Measurements from ENCODE around the gene NFATC3. TPM values are rescaled to one million over a fixed set of nuclear protein-coding genes. Genes with fewer than 3 reads are reported as not detected.

Gene NFATC3
- total RNA-seq, 1 donor from 2014 or later = 51.8 TPM

DNA sequence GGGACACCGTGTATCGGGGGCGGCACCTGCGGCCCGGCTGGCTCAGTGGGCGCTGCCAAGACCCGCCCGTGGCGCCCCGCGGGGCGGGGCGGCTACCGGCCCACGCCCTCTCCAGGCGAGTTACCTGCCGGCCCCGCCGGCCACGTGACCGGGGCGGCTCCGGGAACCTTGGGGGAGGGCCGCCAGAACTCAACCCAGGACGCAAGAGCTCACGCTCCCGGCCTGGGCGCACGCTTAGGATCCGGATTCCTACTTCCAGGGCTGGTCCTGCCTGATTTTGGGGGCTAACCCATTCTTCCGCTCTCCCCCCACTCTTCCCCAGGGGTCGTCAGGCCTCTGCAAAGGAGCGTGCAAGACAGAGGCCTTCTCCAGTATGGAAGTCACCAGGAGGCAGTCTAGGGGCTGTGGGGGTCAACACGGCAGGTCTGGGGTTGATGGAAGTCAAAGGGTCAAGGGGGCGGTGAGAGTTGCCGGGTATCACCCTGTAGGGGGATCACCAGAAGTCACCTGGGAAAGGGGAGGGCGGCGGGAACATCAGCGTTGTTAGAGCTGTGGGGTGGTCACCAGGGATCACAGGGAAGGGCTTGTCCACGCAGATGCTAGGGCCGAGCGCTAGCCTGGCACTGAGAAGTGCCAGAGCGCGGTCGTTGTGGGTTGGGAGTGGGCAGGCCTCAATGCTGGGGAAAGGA is 151.1 kb downstream of the NFATC3 start:
- TF ChIP-seq, protein P1, sequence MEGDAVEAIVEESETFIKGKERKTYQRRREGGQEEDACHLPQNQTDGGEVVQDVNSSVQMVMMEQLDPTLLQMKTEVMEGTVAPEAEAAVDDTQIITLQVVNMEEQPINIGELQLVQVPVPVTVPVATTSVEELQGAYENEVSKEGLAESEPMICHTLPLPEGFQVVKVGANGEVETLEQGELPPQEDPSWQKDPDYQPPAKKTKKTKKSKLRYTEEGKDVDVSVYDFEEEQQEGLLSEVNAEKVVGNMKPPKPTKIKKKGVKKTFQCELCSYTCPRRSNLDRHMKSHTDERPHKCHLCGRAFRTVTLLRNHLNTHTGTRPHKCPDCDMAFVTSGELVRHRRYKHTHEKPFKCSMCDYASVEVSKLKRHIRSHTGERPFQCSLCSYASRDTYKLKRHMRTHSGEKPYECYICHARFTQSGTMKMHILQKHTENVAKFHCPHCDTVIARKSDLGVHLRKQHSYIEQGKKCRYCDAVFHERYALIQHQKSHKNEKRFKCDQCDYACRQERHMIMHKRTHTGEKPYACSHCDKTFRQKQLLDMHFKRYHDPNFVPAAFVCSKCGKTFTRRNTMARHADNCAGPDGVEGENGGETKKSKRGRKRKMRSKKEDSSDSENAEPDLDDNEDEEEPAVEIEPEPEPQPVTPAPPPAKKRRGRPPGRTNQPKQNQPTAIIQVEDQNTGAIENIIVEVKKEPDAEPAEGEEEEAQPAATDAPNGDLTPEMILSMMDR (IDR thresholded peaks at IDR 0.05; ENCODE audit: unreplicated experiment) = no peak
- H3K9me3 Mint-ChIP-seq = no peaks in the 10 kb centered on the region
- peak overlapping the region; percentile 98 for H3K27ac Mint-ChIP-seq
- H3K36me3 Mint-ChIP-seq = no peaks in the 10 kb centered on the region
- peak in 1 of 2 experiments; percentile 73 for DNase-seq (ENCODE audit: low spot score in 2 of 2, unreplicated experiment in 2 of 2)
- H3K4me1 Mint-ChIP-seq = peaks cover 34% of the 10 kb centered on the region
- H3K27me3 Mint-ChIP-seq (ENCODE audit: low read depth) = peaks cover 31% of the 10 kb centered on the region
- peak overlapping the region; percentile 78 for H3K4me3 Mint-ChIP-seq

DNA sequence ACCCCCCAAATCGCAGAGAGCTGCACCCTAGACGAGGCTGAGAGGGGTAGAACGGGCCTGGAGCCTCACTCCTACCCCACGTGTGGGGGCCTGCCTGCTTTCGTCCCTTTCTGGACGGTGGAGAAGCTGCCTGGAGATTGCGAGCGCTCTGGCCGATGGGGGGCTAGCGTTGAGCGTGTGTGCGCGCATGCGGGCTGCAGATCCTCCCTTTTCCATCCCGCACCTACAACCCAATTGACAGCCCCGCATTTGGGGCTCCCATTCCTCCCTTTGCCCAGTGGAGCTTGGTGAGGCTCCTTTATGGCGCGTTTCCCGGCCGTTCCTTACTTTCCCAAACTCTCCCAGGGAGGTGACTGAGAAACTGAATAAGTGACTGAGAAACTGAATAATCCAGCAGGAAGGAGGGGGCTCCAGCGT is 151.7 kb downstream of the NFATC3 start:
- Mint-ChIP-seq H3K4me3 (peak overlapping the region; percentile 78), H3K4me1 (peaks cover 34% of the 10 kb centered on the region), H3K27ac (peak overlapping the region; percentile 98), H3K27me3 (ENCODE audit: low read depth) (peaks cover 31% of the 10 kb centered on the region), H3K36me3 (no peaks in the 10 kb centered on the region), H3K9me3 (no peaks in the 10 kb centered on the region)
- TF ChIP-seq, protein P1 (IDR thresholded peaks at IDR 0.05; ENCODE audit: unreplicated experiment) = no peak
- peak in 1 of 2 experiments; percentile 60 for DNase-seq (ENCODE audit: low spot score in 2 of 2, unreplicated experiment in 2 of 2)

DNA sequence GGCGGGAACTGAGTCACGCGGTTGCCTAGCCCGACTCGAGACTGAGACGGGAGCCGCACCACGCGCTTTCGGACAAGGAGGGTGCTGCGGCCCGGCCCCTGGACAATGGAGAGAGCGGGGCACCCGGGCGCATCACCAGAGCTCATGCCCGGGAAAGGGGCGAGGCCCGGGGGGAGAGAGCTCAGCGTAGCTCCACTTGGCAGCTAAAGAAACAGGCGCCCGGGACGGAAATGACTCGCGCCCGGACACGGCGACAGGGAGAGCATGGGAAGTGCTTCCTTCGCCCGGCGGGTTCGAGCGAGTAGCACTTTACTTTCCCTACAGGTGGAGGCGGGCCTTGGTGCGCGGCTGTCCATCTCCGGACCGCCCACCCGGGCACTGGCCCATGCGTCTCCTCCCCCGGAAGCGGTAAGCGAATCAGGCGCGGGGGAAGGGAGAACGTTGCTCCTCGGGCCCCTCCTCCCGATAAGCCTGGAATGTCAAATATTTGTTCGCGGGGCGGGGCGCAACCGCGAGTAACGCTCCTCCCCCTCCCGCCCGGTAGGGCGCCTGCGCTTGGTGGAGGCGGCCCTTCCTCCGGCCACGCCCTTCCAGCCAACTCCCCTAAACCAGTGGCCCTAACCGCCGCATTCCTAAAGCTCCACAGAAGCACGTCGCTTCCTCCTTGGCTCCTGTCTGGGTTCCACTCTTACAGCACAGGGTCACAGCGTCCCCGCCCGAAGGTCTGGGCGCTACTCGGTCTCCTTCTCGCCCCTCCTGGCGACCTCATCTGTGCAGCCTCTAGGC is 152.3 kb downstream of the NFATC3 start:
- DNase-seq (ENCODE audit: low spot score in 2 of 2, unreplicated experiment in 2 of 2) = peak; percentile 96 to 99
- Mint-ChIP-seq H3K4me3 (peak overlapping the region; percentile 78), H3K4me1 (peaks cover 34% of the 10 kb centered on the region), H3K27me3 (ENCODE audit: low read depth) (peaks cover 31% of the 10 kb centered on the region), H3K9me3 (no peaks in the 10 kb centered on the region), H3K36me3 (no peaks in the 10 kb centered on the region), H3K27ac (peak overlapping the region; percentile 98)
- TF ChIP-seq, protein P1 (IDR thresholded peaks at IDR 0.05; ENCODE audit: unreplicated experiment) = no peak

DNA sequence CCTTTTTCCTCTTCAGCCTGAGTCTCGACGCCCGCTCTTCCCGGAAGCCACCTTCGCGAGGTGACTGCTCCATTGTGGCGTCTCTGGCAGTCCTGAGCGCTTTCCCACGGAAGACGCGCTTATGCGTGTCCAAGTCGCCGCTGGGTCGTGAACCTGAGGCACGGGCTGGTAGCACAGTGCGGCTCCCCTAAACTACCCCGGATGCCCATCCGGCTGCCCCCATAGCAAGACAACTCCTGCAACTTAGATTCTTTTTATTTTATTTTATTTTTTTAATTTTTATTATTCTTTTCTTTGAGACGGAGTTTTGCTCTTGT is 152.8 kb downstream of the NFATC3 start:
- Mint-ChIP-seq H3K9me3 (no peaks in the 10 kb centered on the region), H3K4me1 (peaks cover 34% of the 10 kb centered on the region), H3K4me3 (peak overlapping the region; percentile 78), H3K27ac (peak overlapping the region; percentile 98), H3K27me3 (ENCODE audit: low read depth) (peaks cover 31% of the 10 kb centered on the region), H3K36me3 (no peaks in the 10 kb centered on the region)
- DNase-seq (ENCODE audit: low spot score in 2 of 2, unreplicated experiment in 2 of 2) = no peak
- TF ChIP-seq, protein P1 (IDR thresholded peaks at IDR 0.05; ENCODE audit: unreplicated experiment) = no peak

DNA sequence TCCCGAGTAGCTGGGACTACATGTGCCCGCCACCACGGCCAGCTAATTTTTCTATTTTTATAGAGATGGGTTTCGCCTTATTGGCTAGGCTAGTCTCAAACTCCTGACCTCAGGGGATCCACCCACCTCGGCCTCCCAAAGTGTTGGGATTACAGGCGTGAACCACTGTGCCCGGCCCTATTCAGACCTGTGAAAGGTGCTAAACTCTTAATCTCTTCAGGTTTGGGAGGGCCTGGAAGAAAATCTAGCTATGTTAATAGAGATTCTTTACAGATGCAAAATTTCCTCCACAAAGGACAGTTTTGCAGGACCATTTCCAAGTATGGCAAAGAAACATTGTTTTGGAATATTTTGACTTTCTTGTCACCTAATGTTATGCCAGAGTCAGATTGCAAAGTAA is 156.9 kb downstream of the NFATC3 start:
- Mint-ChIP-seq H3K4me1 (peaks cover 22% of the 10 kb centered on the region), H3K27me3 (ENCODE audit: low read depth) (no peaks in the 10 kb centered on the region), H3K36me3 (no peaks in the 10 kb centered on the region), H3K27ac (no peak overlapping the region), H3K9me3 (no peaks in the 10 kb centered on the region), H3K4me3 (no peak overlapping the region)
- TF ChIP-seq, protein P1 (IDR thresholded peaks at IDR 0.05; ENCODE audit: unreplicated experiment) = no peak
- no peak for DNase-seq (ENCODE audit: low spot score in 2 of 2, unreplicated experiment in 2 of 2)
